ENCODE results near the gene BCLAF1.
A peak's percentile ranks its signal among the peaks of the same experiment; 100 is the strongest.

Gene BCLAF1

DNA sequence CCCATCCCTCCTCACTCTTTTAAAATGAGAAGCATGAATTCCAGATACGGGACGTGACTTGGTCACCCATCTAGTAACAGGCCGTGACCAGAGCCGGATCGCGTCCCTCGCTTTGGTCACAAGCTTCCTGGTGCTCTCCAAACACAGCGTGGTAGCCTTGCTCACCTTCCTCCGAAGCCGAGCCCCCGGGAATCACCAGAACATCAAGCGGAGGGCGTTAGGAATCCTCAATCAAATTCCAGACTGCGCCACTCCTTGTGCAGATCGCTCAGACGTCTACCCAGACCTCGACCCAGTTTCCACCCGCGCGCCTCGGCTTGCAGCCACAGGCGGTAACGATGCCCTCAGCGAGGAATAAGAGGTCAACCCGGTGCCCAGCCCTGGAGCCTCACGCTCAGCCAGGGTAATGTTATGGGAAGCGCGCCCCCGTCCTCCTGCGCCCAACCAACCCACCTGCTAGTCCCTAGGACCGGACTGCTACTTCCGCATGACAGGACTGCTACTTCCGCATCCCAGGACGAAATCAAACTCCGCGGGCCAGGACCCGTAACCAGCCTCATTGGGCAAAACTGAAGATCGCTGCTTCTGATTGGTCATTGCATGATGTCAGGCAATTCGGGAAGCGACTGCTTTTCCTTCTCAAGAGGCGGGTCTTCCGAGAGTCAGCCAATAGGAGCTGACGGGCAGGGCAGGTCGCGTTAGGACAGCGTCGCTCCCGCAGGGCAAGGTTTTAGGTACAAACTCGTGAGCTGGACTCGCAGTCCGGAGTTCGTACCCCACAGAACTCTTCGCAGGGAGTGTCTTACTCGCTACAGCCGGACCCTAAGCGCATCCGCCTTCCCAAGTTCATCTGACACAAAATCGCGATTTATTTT is 39.6 kb downstream of the BCLAF1 start, which contains the start of gene MTFR2:
MTFR2 (minus strand) TSS at position 501 of the 875 bp plus-strand sequence. CDS start 1,212 bp downstream, outside the sequence.
- Histone ChIP-seq H2AFZ (ENCODE audit: low read length) (peak within 1 kb of the TSS; percentile 94), H4K20me1 (ENCODE audit: insufficient read depth, low read length) (no peaks in the 10 kb centered on the region), H3K36me3 (replicated peaks; ENCODE audit: insufficient read depth, low read length) (no peaks in the 10 kb centered on the region), H3K4me2 (ENCODE audit: low read depth, low read length) (peak within 1 kb of the TSS; percentile 89), H3K9me3 (replicated peaks; ENCODE audit: insufficient read depth, low read length) (no peaks in the 10 kb centered on the region), H3K27ac (ENCODE audit: low read length) (peak within 1 kb of the TSS; percentile 40; the same call in 1 of the 2 replicates), H3K9me2 (replicated peaks; ENCODE audit: insufficient read depth, low read length) (no peaks in the 10 kb centered on the region), H3F3A (ENCODE audit: insufficient read depth, low read length) (peaks cover 14% of the 10 kb centered on the region), H3K79me2 (ENCODE audit: low read length) (peaks cover 33% of the 10 kb centered on the region), H3K4me1 (ENCODE audit: low read length) (peaks cover 5% of the 10 kb centered on the region; the same call in 1 of the 2 replicates), H3K9ac (ENCODE audit: low read length) (peak within 1 kb of the TSS; percentile 77), H3K27me3 (replicated peaks; ENCODE audit: insufficient read depth, low read length) (no peaks in the 10 kb centered on the region), H3K4me3 (ENCODE audit: low read length) (peak within 1 kb of the TSS; percentile 99)
- TF ChIP-seq EZH2phosphoT487 (IDR thresholded peaks at IDR 0.05; ENCODE audit: low read length) (no peak), EZH2 (optimal IDR thresholded peaks at IDR 0.05; ENCODE audit: low read depth, low read length) (no peak), CTCF (IDR thresholded peaks at IDR 0.05; ENCODE audit: low read length) (no peak)
- peak; percentile 99 for DNase-seq

DNA sequence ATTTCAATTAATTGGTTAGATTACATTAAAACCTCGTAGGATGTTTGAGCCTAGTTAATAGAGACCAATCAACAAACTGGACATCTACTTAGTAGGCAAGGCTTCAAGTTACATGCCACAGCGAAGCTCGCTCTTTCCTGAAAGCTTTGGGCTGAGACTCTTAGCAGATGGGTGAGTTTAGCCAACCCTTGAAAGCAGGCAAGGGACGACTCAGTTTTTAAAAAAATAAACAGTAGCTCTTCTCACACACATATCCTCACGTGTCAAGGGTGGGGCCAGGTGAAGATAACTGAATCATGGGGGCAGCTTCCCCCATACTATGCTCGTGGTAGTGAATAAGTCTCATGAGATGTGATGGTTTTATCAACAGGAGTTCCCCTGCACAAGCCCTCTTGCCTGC is 40.3 kb downstream of the BCLAF1 start:
- Histone ChIP-seq H3K4me2 (ENCODE audit: low read depth, low read length) (peak overlapping the region; percentile 51), H3K4me1 (ENCODE audit: low read length) (peaks cover 5% of the 10 kb centered on the region; the same call in 1 of the 2 replicates), H3K4me3 (ENCODE audit: low read length) (peak overlapping the region; percentile 99), H3F3A (ENCODE audit: insufficient read depth, low read length) (peaks cover 14% of the 10 kb centered on the region), H3K79me2 (ENCODE audit: low read length) (peaks cover 33% of the 10 kb centered on the region), H4K20me1 (ENCODE audit: insufficient read depth, low read length) (no peaks in the 10 kb centered on the region), H3K9ac (ENCODE audit: low read length) (peak overlapping the region; percentile 73; the same call in 1 of the 2 replicates), H3K9me2 (replicated peaks; ENCODE audit: insufficient read depth, low read length) (no peaks in the 10 kb centered on the region), H3K27me3 (replicated peaks; ENCODE audit: insufficient read depth, low read length) (no peaks in the 10 kb centered on the region), H3K9me3 (replicated peaks; ENCODE audit: insufficient read depth, low read length) (no peaks in the 10 kb centered on the region), H3K27ac (ENCODE audit: low read length) (no peak overlapping the region), H3K36me3 (replicated peaks; ENCODE audit: insufficient read depth, low read length) (no peaks in the 10 kb centered on the region), H2AFZ (ENCODE audit: low read length) (peak overlapping the region; percentile 94)
- no peak for TF ChIP-seq EZH2phosphoT487 (IDR thresholded peaks at IDR 0.05; ENCODE audit: low read length)
- no peak for TF ChIP-seq CTCF (IDR thresholded peaks at IDR 0.05; ENCODE audit: low read length)
- no peak for TF ChIP-seq EZH2 (optimal IDR thresholded peaks at IDR 0.05; ENCODE audit: low read depth, low read length)
- DNase-seq: no peak

DNA sequence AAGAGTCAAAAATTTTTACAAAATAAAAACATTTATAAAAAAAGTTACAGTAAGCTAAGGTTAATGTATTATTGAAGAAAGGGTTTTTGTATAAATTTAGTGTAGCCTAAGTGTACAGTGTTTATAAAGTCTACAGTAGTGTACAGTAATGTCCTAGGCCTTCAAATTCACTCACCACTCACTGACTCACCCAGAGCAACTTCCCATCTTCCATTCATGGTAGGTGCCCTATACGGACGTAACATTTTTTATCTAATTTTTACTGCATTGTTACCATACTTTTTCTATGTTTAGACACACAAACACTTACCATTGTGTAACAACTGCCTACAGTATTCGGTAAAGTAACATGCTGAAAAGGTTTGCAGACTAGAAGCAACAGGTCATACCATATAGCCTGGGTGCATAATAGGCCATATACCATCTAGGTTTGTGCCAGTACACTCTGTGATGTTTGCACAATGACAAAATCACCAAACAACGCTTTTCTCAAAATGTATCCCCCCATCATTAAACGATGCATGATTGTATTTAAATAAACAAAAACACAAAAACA is 45.5 kb downstream of the BCLAF1 start:
- no peak overlapping the region for H3K4me3 ChIP-seq (ENCODE audit: low read length)
- no peak overlapping the region for H2AFZ ChIP-seq (ENCODE audit: low read length)
- H3K27ac ChIP-seq (ENCODE audit: low read length): no peak overlapping the region
- no peaks in the 10 kb centered on the region for H3K27me3 ChIP-seq (replicated peaks; ENCODE audit: insufficient read depth, low read length)
- no peaks in the 10 kb centered on the region for H3K9me3 ChIP-seq (replicated peaks; ENCODE audit: insufficient read depth, low read length)
- H3K36me3 ChIP-seq (replicated peaks; ENCODE audit: insufficient read depth, low read length): no peaks in the 10 kb centered on the region; the same call in none of the 2 replicates
- peaks cover 24% of the 10 kb centered on the region for H3K79me2 ChIP-seq (ENCODE audit: low read length)
- no peak overlapping the region for H3K9ac ChIP-seq (ENCODE audit: low read length)
- H3K4me2 ChIP-seq (ENCODE audit: low read depth, low read length): no peak overlapping the region
- peaks cover 5% of the 10 kb centered on the region; the same call in 1 of the 2 replicates for H3K4me1 ChIP-seq (ENCODE audit: low read length)
- no peak for TF ChIP-seq EZH2phosphoT487 (IDR thresholded peaks at IDR 0.05; ENCODE audit: low read length)
- no peak for TF ChIP-seq CTCF (IDR thresholded peaks at IDR 0.05; ENCODE audit: low read length)
- no peak for TF ChIP-seq EZH2 (optimal IDR thresholded peaks at IDR 0.05; ENCODE audit: low read depth, low read length)
- no peaks in the 10 kb centered on the region for H4K20me1 ChIP-seq (ENCODE audit: insufficient read depth, low read length)
- no peaks in the 10 kb centered on the region for H3K9me2 ChIP-seq (replicated peaks; ENCODE audit: insufficient read depth, low read length)
- no peak for DNase-seq
- H3F3A ChIP-seq (ENCODE audit: insufficient read depth, low read length): no peaks in the 10 kb centered on the region

Data from MM.1S (cell line).